Measurements from ENCODE around the gene ZNF445.

- TF ChIP-seq KLF1 (tag; IDR thresholded peaks at IDR 0.05), result no peak
- no peak for TF ChIP-seq DDX20 (tag; IDR thresholded peaks at IDR 0.05; ENCODE audit: low read depth)
- no peak for TF ChIP-seq CC2D1A (IDR thresholded peaks at IDR 0.05)
- TF ChIP-seq RBM25 (IDR thresholded peaks at IDR 0.05; ENCODE audit: low read depth, low read length, severe bottlenecking), result no peak
- TF ChIP-seq ZNF232 (CRISPR knock-in tag; IDR thresholded peaks at IDR 0.05), result no peak
- no peak for TF ChIP-seq CTCF (IDR thresholded peaks at IDR 0.05 in 2 of 3, conservative IDR thresholded peaks at IDR 0.05 in 1 of 3; ENCODE audit: insufficient read depth in 2 of 3, low read depth in 1 of 3, low read length in 3 of 3)
- TF ChIP-seq ZBTB8A (IDR thresholded peaks at IDR 0.05; ENCODE audit: partially characterized antibody), result no peak
- TF ChIP-seq NFRKB (IDR thresholded peaks at IDR 0.05; ENCODE audit: low read depth), result no peak
- no peak for TF ChIP-seq NRF1 (conservative IDR thresholded peaks at IDR 0.05 in 1 of 2, IDR thresholded peaks at IDR 0.05 in 1 of 2)
- no peak for TF ChIP-seq ZNF561 (CRISPR knock-in tag; conservative IDR thresholded peaks at IDR 0.05)
- TF ChIP-seq SOX6 (IDR thresholded peaks at IDR 0.05), result no peak
- no peak for TF ChIP-seq NFIC (IDR thresholded peaks at IDR 0.05)
- no peak for TF ChIP-seq PRPF4 (IDR thresholded peaks at IDR 0.05; ENCODE audit: insufficient read depth, low read depth, low read length, poor library complexity, severe bottlenecking)
- no peak for TF ChIP-seq ARID4B (CRISPR knock-in tag; IDR thresholded peaks at IDR 0.05)
Measured at GRCh38 chr3:44420676-44421075, 56.8 kb downstream of the ZNF445 start.

Data from K562 (cell line).